Testis (tissue), 3 donors: ENCODE measurements around the gene SLC4A4. TPM values are rescaled to one million over a fixed set of nuclear protein-coding genes. Genes with fewer than 3 reads are reported as not detected.

Experiments used
- DNase-seq: peaks from one replicate; pipeline ENCODE4 v3.0.0-alpha.2; 2019
- H3K27ac ChIP-seq, 2 donors: fragments of 200-600 bp; sonication (generic); one replicate each; pipeline ENCODE4 v1.5.1; 2019
- H3K27me3 ChIP-seq: fragments of 200-600 bp; sonication (generic); one replicate; pipeline ENCODE4 v1.5.1; 2019
- H3K36me3 ChIP-seq: fragments of 200-600 bp; sonication (generic); one replicate; pipeline ENCODE4 v1.5.1; 2017; ENCODE audit warnings: low read depth; ENCODE audit errors: missing control alignments
- H3K4me1 ChIP-seq: fragments of 200-600 bp; sonication (generic); one replicate; pipeline ENCODE4 v1.5.1; 2019
- H3K4me3 ChIP-seq, 2 donors: fragments of 200-600 bp; sonication (generic); one replicate each; pipeline ENCODE4 v1.5.1; 2017 to 2019
- H3K9me3 ChIP-seq: fragments of 200-600 bp; sonication (generic); one replicate; pipeline ENCODE4 v1.5.1; 2017
- POLR2A ChIP-seq: fragments of 450-650 bp; IDR thresholded peaks from one replicate; pipeline ENCODE4 v1.6.1; 2017; ENCODE audit warnings: antibody characterized with exemption, mild to moderate bottlenecking, moderate library complexity
- WGBS, 2 donors: methylation state at CpG; one replicate each; pipeline ENCODE4 v1.1.5; 2018; 5-methylcytosine and 5-hydroxymethylcytosine counted together
- intact Hi-C: fragments of 100-400 bp; cut with DNase I; formaldehyde crosslinking; loops from one replicate; pipeline ENCODE4 v1.15.1; 2023; ENCODE audit warnings: low total_unique reads
- polyA plus RNA-seq: library from polyadenylated mRNA; stranded (reverse); fragments of 350-450 nt; fragmentation: Illumina TruSeq; extraction: RNeasy Lipid Tissue Mini Kit (QIAGEN cat#74804); gene quantifications from one replicate; pipeline ENCODE4 v1.2.3, GENCODE V29; 2014; ENCODE audit warnings: low read depth, low replicate concordance; ENCODE audit not compliant: insufficient read depth
- total RNA-seq, 2 donors: library from RNA; depleted of rRNA; stranded (reverse); fragments of >200 nt; gene quantifications; one replicate each; pipeline ENCODE4 v1.2.3, GENCODE V29; 2016
- TF ChIP-seq, protein P1 (sequence below), 3 experiments: fragments of 450-650 bp in 2 of 3; fragments of 200-600 bp in 1 of 3; sonication (generic) in 1 of 3; IDR thresholded peaks; one replicate each; pipeline ENCODE4 v1.5.1; 2016 to 2019; ENCODE audit warnings: antibody characterized with exemption in 3 of 3, mild to moderate bottlenecking in 2 of 3, moderate library complexity in 1 of 3

The SLC4A4 gene
- total and polyA plus RNA-seq, 3 donors from 2014 or later = 1.7 to 2.9 (median 2.2) TPM

DNA sequence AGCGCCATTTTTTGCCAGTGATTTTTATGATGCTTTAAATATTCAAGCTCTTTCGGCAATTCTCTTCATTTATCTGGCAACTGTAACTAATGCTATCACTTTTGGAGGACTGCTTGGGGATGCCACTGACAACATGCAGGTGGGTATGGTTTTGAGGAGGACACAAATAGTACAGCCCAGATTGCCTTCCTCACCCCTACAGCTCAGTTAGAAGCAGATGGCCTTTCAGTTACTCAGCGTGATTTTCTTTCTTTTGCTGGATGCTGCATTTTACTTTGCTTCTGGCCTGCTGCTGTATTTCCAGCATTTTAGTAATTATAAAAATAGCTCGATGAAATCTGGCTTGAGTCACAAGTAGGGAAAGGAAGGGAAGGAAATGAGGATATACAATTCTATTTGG is 114.7 kb downstream of the SLC4A4 start:
- Histone ChIP-seq H3K4me1 (no peaks in the 10 kb centered on the region), H3K36me3 (no peaks in the 10 kb centered on the region), H3K9me3 (no peaks in the 10 kb centered on the region), H3K27me3 (no peaks in the 10 kb centered on the region), H3K27ac (no peak overlapping the region), H3K4me3 (no peak overlapping the region)
- DNase-seq = no peak
- 58 to 61% methylated on average over 4 of the region's 4 CpGs for WGBS, 2 donors
- no peak for TF ChIP-seq POLR2A
- intact Hi-C loops = no loop called here

DNA sequence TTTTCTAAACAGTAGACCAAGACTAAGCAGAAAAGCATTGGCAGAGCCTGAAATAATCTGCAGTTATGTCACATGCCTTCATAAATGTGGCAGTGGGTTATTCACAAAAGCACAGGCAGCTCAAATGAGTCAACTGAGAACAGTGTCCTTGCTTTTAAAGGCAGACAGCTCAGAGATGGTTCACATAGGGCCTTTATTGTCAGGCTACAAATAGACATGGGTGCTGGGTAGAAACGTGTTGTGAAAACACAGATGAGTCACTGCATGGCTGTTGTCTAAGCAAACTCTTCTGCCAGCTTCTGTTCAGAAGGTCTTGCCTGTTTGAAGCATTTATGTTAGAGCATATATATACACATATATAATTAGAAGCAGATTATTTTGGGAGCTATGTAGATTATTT is 118.0 kb downstream of the SLC4A4 start:
- no peaks in the 10 kb centered on the region for H3K36me3 ChIP-seq
- no peak for DNase-seq
- H3K9me3 ChIP-seq = no peaks in the 10 kb centered on the region
- no peaks in the 10 kb centered on the region for H3K4me1 ChIP-seq
- WGBS, 2 donors = 59 to 63% methylated on average over 1 of the region's 1 CpG
- intact Hi-C loops = no loop called here
- H3K27ac ChIP-seq = no peak overlapping the region
- no peak overlapping the region for H3K4me3 ChIP-seq
- TF ChIP-seq, protein P1, sequence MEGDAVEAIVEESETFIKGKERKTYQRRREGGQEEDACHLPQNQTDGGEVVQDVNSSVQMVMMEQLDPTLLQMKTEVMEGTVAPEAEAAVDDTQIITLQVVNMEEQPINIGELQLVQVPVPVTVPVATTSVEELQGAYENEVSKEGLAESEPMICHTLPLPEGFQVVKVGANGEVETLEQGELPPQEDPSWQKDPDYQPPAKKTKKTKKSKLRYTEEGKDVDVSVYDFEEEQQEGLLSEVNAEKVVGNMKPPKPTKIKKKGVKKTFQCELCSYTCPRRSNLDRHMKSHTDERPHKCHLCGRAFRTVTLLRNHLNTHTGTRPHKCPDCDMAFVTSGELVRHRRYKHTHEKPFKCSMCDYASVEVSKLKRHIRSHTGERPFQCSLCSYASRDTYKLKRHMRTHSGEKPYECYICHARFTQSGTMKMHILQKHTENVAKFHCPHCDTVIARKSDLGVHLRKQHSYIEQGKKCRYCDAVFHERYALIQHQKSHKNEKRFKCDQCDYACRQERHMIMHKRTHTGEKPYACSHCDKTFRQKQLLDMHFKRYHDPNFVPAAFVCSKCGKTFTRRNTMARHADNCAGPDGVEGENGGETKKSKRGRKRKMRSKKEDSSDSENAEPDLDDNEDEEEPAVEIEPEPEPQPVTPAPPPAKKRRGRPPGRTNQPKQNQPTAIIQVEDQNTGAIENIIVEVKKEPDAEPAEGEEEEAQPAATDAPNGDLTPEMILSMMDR (IDR thresholded peaks at IDR 0.05) = no peak
- no peak for TF ChIP-seq POLR2A
- H3K27me3 ChIP-seq = no peaks in the 10 kb centered on the region

DNA sequence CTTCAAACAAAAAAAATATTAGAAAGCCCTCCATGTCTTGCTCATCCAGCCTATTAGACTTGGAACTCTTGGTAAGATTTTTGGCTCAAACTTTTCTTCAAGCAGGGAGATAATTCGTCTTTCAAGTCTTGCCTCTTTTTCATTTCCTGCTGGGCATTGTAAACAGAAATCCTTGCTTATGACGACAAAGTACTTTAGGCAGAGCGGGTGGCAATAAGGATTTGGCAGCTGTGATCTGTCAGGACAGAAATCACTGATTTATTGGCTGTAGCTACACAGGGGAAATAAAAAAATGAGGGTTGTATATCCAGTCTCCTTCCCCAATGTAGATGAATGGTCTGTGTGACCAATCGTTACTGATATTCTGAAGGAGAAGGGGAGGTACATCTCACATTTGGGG is 121.6 kb downstream of the SLC4A4 start:
- Histone ChIP-seq H3K27me3 (no peaks in the 10 kb centered on the region), H3K27ac (no peak overlapping the region), H3K4me1 (no peaks in the 10 kb centered on the region), H3K4me3 (no peak overlapping the region), H3K36me3 (no peaks in the 10 kb centered on the region), H3K9me3 (no peaks in the 10 kb centered on the region)
- no peak for DNase-seq
- intact Hi-C loops = no loop called here
- WGBS, 2 donors = 67 to 70% methylated on average over 4 of the region's 4 CpGs
- TF ChIP-seq, protein P1 (IDR thresholded peaks at IDR 0.05) = no peak
- TF ChIP-seq POLR2A = no peak

DNA sequence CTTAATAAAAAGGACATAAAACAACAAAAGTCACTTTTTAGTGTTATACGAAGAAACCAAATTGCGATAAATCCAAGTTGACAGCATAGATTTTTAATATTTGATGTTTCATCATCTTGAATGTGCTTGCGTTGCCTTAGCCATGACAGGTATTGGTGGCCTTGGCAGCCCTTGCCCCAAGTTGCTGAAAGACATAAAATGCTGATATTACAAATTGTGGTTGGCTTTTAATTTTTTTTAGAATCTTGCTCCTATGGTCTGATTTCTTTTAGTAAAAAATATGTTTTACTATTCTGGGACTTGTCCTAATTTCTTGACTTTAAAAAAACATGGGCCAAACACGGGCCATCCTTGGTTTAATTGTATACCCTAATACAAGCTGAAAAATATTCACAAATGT is 122.6 kb downstream of the SLC4A4 start:
- WGBS, 2 donors = 92 to 95% methylated on average over 4 of the region's 4 CpGs
- no peak for DNase-seq
- Histone ChIP-seq H3K36me3 (no peaks in the 10 kb centered on the region), H3K27ac (no peak overlapping the region), H3K4me3 (no peak overlapping the region), H3K27me3 (no peaks in the 10 kb centered on the region), H3K4me1 (no peaks in the 10 kb centered on the region), H3K9me3 (no peaks in the 10 kb centered on the region)
- no peak for TF ChIP-seq POLR2A
- TF ChIP-seq, protein P1 (IDR thresholded peaks at IDR 0.05) = no peak
- intact Hi-C loops = no loop called here

DNA sequence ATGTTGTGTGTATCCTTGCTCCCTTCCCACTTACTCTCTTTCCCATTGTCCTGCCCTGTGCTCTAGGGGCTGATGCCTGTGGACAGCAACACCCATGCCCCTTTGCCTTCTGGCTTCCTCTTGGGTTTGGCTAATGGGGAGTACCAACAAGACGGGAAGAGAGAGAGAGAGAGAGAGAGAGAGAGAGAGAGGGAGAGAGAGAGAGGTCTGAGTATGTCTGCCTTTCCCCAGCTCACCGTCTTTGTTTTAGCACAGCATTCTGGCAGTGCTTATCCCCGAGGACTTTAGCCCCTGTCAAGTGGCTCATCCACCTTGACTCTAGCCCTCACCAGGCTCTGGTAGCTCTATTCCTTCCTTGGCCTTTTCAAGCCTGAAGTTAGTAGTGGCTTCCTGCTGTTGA is 128.0 kb downstream of the SLC4A4 start:
- WGBS, 2 donors = 90 to 95% methylated on average over 3 of the region's 3 CpGs

More for the DNA sequence above, 128.0 kb downstream of the SLC4A4 start:
- no peaks in the 10 kb centered on the region for H3K27me3 ChIP-seq
- no peak overlapping the region for H3K27ac ChIP-seq
- no peaks in the 10 kb centered on the region for H3K4me1 ChIP-seq
- no peak overlapping the region for H3K4me3 ChIP-seq
- TF ChIP-seq, protein P1 (IDR thresholded peaks at IDR 0.05) = no peak
- TF ChIP-seq POLR2A = no peak
- no peak for DNase-seq
- intact Hi-C loops = no loop called here
- H3K36me3 ChIP-seq = no peaks in the 10 kb centered on the region
- no peaks in the 10 kb centered on the region for H3K9me3 ChIP-seq
